GM19328 (cell line): Measurements from ENCODE around the gene ITGB3BP.
"Not testable (repeated sequence)": the region's sequence is repeated elsewhere in the genome, so short reads cannot be mapped to it uniquely, and the experiment has no call there.

Experiments used
- ATAC-seq: cut with Tn5 transposase; IDR thresholded peaks from one replicate; pipeline ENCODE4 v1.9.1; 2021; ENCODE audit warnings: mild to moderate bottlenecking, moderate library complexity; ENCODE audit not compliant: unreplicated experiment

The ITGB3BP gene

GRCh38 chr1:63509718-63510117 is 13.3 kb downstream of the ITGB3BP start:
- no peak for ATAC-seq

GRCh38 chr1:63506782-63507181 is 16.2 kb downstream of the ITGB3BP start:
- no peak for ATAC-seq

DNA sequence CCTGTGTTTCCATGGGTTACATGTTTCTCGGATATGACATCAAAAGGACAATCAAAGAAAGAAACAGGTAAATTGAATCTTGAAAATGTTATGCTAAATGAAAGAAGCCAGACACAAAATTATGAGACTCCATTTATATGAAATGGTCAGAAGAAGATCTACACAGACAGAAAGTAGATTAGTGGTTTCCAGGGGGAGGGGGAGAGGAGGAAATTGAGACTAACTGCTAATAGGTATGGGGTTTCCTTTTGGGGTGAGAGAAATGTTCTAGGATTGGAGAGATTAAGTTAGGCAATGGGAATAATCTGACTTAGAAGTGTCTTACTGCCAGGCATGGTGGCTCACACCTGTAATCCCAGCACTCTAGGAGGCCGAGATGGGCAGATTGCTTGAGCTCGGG is 21.8 kb downstream of the ITGB3BP start:
- ATAC-seq, result no peak

- no peak for ATAC-seq
Observed at GRCh38 chr1:63498106-63498505, 24.9 kb downstream of the ITGB3BP start.

GRCh38 chr1:63497577-63497976 is 25.4 kb downstream of the ITGB3BP start:
- no peak for ATAC-seq

- no peak for ATAC-seq
Observed at GRCh38 chr1:63487336-63488065, 35.5 kb downstream of the ITGB3BP start.

GRCh38 chr1:63486629-63487028 is 36.4 kb downstream of the ITGB3BP start:
- no peak for ATAC-seq

DNA sequence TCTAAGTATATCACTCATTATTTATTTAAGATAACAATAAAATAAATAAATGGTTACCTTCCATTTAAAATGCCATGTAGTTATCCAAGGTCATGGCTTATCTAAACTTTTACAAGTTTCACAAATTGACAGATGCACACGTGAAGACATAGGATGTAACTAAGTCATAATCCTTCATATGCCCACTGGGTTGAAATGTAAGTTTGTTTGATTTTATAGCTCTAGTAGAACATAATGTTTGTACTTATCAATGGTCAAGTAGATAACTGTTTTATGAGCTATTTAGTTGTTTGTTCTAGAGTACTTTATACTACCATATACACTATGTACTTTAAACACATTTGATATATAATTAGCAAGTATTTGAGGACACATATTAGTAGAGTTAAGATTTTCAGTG is 43.0 kb downstream of the ITGB3BP start:
- ATAC-seq, result no peak

DNA sequence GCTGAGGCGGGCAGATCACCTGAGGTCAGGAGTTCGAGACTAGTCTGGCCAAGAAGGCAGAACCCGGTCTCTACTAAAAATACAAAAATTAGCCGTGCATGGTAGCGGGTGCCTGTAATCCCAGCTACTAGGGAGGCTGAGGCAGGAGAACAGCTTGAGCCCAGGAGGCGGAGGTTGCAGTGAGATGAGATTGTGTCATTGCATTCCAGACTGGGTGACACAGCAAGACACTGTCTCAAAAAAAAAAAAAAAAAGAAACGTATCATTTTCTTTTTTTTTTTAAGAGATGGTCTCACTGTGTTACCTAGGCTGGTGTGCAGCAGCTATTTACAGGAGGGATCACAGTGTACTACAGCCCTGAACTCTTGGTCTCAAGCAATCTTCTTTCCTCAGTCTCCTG is 47.3 kb downstream of the ITGB3BP start:
- ATAC-seq, result no peak

- ATAC-seq, result not testable (repeated sequence)
Observed at GRCh38 chr1:63468683-63469082, 54.3 kb downstream of the ITGB3BP start.

DNA sequence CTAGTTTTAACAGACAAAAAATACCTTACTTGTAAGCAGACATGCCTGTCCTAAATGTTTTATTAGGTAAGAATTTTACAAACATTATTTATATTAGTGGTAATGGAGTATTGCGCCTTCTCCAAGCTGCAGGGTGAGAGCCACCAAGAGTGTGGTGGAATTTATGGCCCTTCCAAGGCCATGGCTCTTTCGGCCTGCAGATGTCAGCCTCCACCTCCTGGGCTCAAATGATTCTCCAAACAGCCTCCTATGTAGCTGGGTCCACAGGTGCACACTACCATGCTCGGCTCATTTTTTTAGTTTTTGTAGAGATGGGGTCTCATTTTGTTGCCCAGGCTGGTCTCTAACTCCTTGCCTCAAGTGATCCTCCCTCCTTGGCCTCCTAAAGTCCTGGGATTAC is 56.3 kb downstream of the ITGB3BP start:
- ATAC-seq, result no peak

DNA sequence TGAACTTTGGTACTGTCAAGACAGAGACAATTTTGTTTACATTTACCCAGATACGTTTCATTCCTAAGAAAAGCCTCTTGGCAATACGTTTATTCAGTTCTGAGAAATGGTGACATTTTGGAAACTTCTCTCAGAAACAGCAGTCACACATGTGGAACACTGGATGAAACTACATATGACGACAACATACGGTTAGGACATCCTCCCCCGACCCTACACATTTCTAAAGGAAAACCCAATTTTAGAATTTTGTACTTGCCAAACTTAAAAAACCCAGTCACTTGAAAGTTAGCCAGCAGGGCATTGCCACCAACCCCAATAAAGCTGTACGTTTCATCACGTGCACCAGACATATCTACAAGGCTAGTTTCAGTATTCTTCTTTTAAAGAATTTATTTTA is 56.8 kb downstream of the ITGB3BP start:
- no peak for ATAC-seq

GRCh38 chr1:63463248-63463647 is 59.8 kb downstream of the ITGB3BP start:
- no peak for ATAC-seq

DNA sequence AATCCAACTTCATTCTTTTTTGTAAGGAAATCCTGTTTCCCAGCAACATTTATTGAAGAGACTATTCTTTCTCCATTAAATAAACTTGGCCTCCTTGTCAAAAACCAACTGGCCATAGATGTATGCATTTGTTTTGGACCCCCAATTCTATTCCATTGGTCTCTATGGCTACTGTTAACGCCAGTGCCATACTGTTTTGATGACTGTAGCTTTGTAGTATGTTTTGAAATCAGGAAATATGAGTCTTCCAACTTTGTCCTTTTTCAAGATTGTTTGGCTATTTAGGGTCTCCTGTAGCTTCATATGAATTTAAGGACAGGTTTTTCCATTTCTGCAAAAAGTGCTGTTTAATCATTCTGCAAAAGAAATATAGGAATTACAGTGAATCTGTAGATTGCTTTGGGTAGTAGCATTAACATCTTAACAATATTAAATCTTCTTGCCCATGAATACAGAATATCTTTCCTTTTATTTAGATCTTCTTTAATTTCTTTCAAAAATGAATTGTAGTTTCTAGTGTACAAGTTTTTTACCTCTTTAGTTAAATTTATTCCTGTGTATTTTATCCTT is 61.3 kb downstream of the ITGB3BP start:
- ATAC-seq, result no peak

GRCh38 chr1:63458750-63459149 is 64.3 kb downstream of the ITGB3BP start:
- ATAC-seq, result no peak

GRCh38 chr1:63454269-63454668 is 68.8 kb downstream of the ITGB3BP start:
- ATAC-seq, result no peak

DNA sequence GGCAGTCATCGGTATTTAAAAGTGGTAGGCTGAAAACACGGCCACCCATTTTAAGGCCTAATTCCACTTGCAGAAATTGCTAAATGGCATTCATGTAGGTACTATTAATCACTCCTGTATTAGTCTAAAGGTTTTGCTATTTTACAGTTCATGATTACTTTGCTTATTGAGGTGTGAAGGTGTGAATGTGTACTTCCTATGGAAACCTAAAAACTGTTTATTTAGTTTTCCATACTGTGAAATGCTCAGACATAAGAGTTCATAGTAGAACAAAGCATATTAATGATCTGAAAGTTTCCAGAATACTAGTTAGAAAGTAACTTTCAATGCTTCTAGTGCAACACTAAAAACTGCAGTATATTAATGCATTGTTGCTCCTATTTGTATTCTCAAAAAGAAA is 69.8 kb downstream of the ITGB3BP start:
- ATAC-seq, result no peak

GRCh38 chr1:63450416-63450815 is 72.6 kb downstream of the ITGB3BP start:
- ATAC-seq, result no peak

GRCh38 chr1:63448731-63449246 is 74.2 kb downstream of the ITGB3BP start:
- no peak for ATAC-seq

GRCh38 chr1:63442141-63442475 is 80.9 kb downstream of the ITGB3BP start:
- no peak for ATAC-seq

DNA sequence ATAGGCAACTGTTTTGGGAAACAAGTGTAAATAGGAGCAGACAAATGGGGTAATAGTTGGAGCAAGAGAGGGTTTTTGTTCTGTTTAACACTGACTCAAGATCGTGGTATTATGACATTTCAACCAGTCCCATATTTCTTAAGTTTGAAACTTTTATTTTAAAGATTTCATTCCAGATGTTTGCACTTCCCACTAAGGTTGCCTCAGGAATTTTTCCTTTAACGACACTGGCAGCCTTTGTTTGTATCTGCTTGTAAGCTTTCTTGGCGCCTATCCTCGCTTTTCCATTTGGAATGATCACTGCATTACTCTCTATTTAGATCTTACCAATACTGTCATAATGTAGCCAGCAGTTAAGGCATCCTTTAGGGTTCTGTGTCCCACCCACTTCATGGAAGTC is 87.9 kb downstream of the ITGB3BP start:
- no peak for ATAC-seq

DNA sequence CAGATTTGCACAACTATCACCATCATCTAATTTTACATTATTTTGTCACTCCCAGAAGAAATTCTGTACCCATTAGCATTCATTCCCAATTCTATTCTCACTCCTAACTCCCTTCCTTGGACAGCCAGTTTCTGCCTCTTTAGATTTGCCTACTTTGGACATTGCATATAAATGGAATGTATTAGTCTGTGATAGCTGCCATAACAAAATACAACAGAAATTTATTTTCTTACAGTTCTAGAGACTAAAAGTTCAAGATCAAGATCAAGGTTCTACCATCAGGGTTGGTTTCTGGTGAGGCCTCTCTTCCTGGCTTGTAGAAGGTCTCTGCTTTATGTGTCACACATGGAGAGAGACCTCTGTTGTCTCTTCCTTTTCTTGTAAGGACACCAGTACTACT is 93.7 kb downstream of the ITGB3BP start:
- no peak for ATAC-seq

DNA sequence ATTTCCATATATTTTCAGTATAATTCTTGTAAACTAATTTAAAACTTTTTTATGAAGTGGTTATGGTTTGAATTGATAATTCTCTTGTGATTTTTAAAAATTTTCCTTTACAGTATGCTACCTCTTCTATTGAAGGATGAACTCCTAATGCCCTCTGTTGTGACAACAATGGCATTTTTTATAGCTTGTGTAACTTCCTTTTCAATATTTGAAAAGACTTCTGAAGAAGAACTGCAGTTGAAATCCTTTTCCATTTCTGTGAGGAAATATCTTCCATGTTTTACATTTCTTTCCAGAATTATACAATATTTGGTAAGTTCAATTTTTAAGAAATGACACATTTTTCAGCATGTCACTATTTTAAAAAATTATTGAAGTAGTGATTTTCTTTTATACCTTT is 94.2 kb downstream of the ITGB3BP start:
- ATAC-seq, result no peak
